Measurements from ENCODE around the gene STAG2. TPM values are rescaled to one million over a fixed set of nuclear protein-coding genes. Genes with fewer than 3 reads are reported as not detected.

STAG2 gene
- polyA plus RNA-seq, 1 donor (not counting 4 experiments of a cell fraction or from before 2014, with no cell fraction given): 42.9 TPM

DNA sequence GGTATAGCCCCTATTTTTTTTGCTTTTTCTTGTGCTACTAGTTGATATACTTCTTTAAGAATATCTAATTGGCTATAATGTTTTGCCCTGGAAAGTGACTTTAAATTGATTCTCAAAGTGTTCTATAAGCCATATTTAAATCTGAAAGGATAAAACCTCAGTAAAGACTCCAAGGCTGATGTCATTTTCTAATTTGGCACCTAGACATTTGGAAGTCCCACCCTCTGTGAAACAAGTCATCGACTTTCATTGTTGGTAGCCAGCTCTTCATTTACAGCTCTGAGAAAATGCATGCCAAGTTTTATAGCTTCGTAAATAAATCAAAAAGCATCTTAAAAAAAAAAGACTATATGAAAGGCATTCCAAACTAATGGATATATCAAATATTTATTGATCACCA is 18.0 kb upstream of the STAG2 start:
- no peak for FAIRE-seq
- no peaks in the 10 kb centered on the region for H4K20me1 ChIP-seq (ENCODE audit: control insufficient read depth, extremely low read depth, insufficient read depth, low read length)
- no peak overlapping the region for H3K4me3 ChIP-seq (ENCODE audit: control insufficient read depth in 2 of 3, extremely low read depth in 1 of 3, insufficient read depth in 2 of 3, low read depth in 1 of 3, low read length in 3 of 3)
- dilution Hi-C loops (cut with MboI; ENCODE audit: extremely low pct_ligation_motif_present, low sequenced_read_pairs): no loop called here
- no peaks in the 10 kb centered on the region for H3K79me2 ChIP-seq (ENCODE audit: control insufficient read depth, insufficient read depth, low read length)
- peaks cover 2% of the 10 kb centered on the region for H3K4me1 ChIP-seq (ENCODE audit: control insufficient read depth, extremely low read depth, insufficient read depth, low read length)
- H3K9ac ChIP-seq (ENCODE audit: control insufficient read depth, extremely low read depth, insufficient read depth, low read length): no peak overlapping the region
- no peak overlapping the region for H3K4me2 ChIP-seq (ENCODE audit: control insufficient read depth, extremely low read depth, insufficient read depth, low read depth, low read length)
- TF ChIP-seq EZH2 (IDR thresholded peaks at IDR 0.05; ENCODE audit: low read length): no peak
- TF ChIP-seq, protein P1, sequence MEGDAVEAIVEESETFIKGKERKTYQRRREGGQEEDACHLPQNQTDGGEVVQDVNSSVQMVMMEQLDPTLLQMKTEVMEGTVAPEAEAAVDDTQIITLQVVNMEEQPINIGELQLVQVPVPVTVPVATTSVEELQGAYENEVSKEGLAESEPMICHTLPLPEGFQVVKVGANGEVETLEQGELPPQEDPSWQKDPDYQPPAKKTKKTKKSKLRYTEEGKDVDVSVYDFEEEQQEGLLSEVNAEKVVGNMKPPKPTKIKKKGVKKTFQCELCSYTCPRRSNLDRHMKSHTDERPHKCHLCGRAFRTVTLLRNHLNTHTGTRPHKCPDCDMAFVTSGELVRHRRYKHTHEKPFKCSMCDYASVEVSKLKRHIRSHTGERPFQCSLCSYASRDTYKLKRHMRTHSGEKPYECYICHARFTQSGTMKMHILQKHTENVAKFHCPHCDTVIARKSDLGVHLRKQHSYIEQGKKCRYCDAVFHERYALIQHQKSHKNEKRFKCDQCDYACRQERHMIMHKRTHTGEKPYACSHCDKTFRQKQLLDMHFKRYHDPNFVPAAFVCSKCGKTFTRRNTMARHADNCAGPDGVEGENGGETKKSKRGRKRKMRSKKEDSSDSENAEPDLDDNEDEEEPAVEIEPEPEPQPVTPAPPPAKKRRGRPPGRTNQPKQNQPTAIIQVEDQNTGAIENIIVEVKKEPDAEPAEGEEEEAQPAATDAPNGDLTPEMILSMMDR (optimal IDR thresholded peaks at IDR 0.05 in 1 of 3, IDR thresholded peaks at IDR 0.05 in 1 of 3, conservative IDR thresholded peaks at IDR 0.05 in 1 of 3; ENCODE audit: extremely low read depth in 1 of 3, insufficient read depth in 2 of 3, low read length in 3 of 3): no peak
- no peak overlapping the region for H2AFZ ChIP-seq (ENCODE audit: control insufficient read depth, low read length)
- no peaks in the 10 kb centered on the region for H3K36me3 ChIP-seq (ENCODE audit: control insufficient read depth in 2 of 2, extremely low read depth in 1 of 2, insufficient read depth in 2 of 2, low read length in 2 of 2)
- DNase-seq (ENCODE audit: low read depth, low spot score): no peak
- no peak overlapping the region for H3K27ac ChIP-seq (ENCODE audit: control insufficient read depth, insufficient read depth, low read length)
- H3K27me3 ChIP-seq (ENCODE audit: control insufficient read depth, extremely low read depth, insufficient read depth, low read length): no peaks in the 10 kb centered on the region
- H3K9me3 ChIP-seq (ENCODE audit: control insufficient read depth, low read depth, low read length): no peaks in the 10 kb centered on the region
- H3K9me1 ChIP-seq (ENCODE audit: control insufficient read depth, extremely low read depth, insufficient read depth, low read length): no peaks in the 10 kb centered on the region

DNA sequence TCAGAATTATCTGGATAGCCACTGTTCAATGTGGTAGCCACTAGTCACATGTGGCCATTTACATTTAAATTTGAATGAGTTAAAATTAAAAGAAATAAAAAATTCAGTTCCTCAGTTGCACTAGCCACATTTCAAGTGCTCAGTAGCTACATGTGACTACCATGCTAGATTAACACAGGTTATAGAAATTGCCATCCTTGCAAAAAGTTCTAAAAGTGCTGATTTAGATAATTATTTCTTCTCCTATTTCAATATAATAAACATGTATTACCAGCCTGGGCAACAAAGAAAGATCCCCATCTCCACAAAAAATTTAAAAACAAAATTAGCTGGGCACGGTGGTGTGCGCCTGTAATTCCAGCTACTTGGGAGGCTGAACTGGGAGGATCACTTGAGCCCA is 11.7 kb upstream of the STAG2 start:
- Histone ChIP-seq H3K4me2 (ENCODE audit: control insufficient read depth, extremely low read depth, insufficient read depth, low read depth, low read length) (no peak overlapping the region), H3K9me3 (ENCODE audit: control insufficient read depth, low read depth, low read length) (no peaks in the 10 kb centered on the region), H3K27ac (ENCODE audit: control insufficient read depth, insufficient read depth, low read length) (no peak overlapping the region), H3K4me1 (ENCODE audit: control insufficient read depth, extremely low read depth, insufficient read depth, low read length) (no peaks in the 10 kb centered on the region), H3K4me3 (ENCODE audit: control insufficient read depth in 2 of 3, extremely low read depth in 1 of 3, insufficient read depth in 2 of 3, low read depth in 1 of 3, low read length in 3 of 3) (no peak overlapping the region), H3K79me2 (ENCODE audit: control insufficient read depth, insufficient read depth, low read length) (no peaks in the 10 kb centered on the region), H3K27me3 (ENCODE audit: control insufficient read depth, extremely low read depth, insufficient read depth, low read length) (no peaks in the 10 kb centered on the region), H3K9me1 (ENCODE audit: control insufficient read depth, extremely low read depth, insufficient read depth, low read length) (no peaks in the 10 kb centered on the region), H4K20me1 (ENCODE audit: control insufficient read depth, extremely low read depth, insufficient read depth, low read length) (no peaks in the 10 kb centered on the region), H2AFZ (ENCODE audit: control insufficient read depth, low read length) (no peak overlapping the region), H3K36me3 (ENCODE audit: control insufficient read depth in 2 of 2, extremely low read depth in 1 of 2, insufficient read depth in 2 of 2, low read length in 2 of 2) (no peaks in the 10 kb centered on the region), H3K9ac (ENCODE audit: control insufficient read depth, extremely low read depth, insufficient read depth, low read length) (no peak overlapping the region)
- no peak for FAIRE-seq
- dilution Hi-C loops (cut with MboI; ENCODE audit: extremely low pct_ligation_motif_present, low sequenced_read_pairs): no loop called here
- TF ChIP-seq, protein P1 (optimal IDR thresholded peaks at IDR 0.05 in 1 of 3, IDR thresholded peaks at IDR 0.05 in 1 of 3, conservative IDR thresholded peaks at IDR 0.05 in 1 of 3; ENCODE audit: extremely low read depth in 1 of 3, insufficient read depth in 2 of 3, low read length in 3 of 3): no peak
- TF ChIP-seq EZH2 (IDR thresholded peaks at IDR 0.05; ENCODE audit: low read length): no peak
- no peak for DNase-seq (ENCODE audit: low read depth, low spot score)

Measured in keratinocyte (primary cell).